Skeletal muscle satellite cell (primary cell): ENCODE measurements around the gene SUGT1. TPM values are rescaled to one million over a fixed set of nuclear protein-coding genes. Genes with fewer than 3 reads are reported as not detected.
"Not testable (repeated sequence)": the region's sequence is repeated elsewhere in the genome, so short reads cannot be mapped to it uniquely, and the experiment has no call there.

Experiments
- H3K27me3 ChIP-seq: 2 replicates; pipeline ENCODE4 v1.7.0; 2013; ENCODE audit warnings: low read length; ENCODE audit not compliant: control insufficient read depth, insufficient read depth
- H3K36me3 ChIP-seq: 2 replicates; pipeline ENCODE4 v1.7.0; 2013; ENCODE audit warnings: mild to moderate bottlenecking, control low read depth, low read length; ENCODE audit not compliant: insufficient read depth
- H3K4me1 ChIP-seq: 2 replicates; pipeline ENCODE4 v1.7.0; 2013; ENCODE audit warnings: low read length; ENCODE audit not compliant: control insufficient read depth, insufficient read depth
- H3K4me2 ChIP-seq: 2 replicates; pipeline ENCODE4 v1.7.0; 2013; ENCODE audit warnings: mild to moderate bottlenecking, low read length
- H3K4me3 ChIP-seq: 2 replicates; pipeline ENCODE4 v1.7.0; 2013; ENCODE audit warnings: low read length
- H3K9ac ChIP-seq: 2 replicates; pipeline ENCODE4 v1.7.0; 2013; ENCODE audit warnings: mild to moderate bottlenecking, low read depth, low read length, moderate library complexity
- H3K9me3 ChIP-seq: replicated peaks from 2 replicates; pipeline ENCODE4 v1.7.0; 2013; ENCODE audit warnings: mild to moderate bottlenecking, control low read depth, low read length
- total RNA-seq: library from RNA; depleted of rRNA; stranded (reverse); fragments of >200 nt; gene quantifications from 2 replicates; pipeline ENCODE4 v1.2.3, GENCODE V29; 2012; rRNA removed

The SUGT1 gene
- 36.8 and 41.7 TPM in 2 replicates for total RNA-seq

DNA sequence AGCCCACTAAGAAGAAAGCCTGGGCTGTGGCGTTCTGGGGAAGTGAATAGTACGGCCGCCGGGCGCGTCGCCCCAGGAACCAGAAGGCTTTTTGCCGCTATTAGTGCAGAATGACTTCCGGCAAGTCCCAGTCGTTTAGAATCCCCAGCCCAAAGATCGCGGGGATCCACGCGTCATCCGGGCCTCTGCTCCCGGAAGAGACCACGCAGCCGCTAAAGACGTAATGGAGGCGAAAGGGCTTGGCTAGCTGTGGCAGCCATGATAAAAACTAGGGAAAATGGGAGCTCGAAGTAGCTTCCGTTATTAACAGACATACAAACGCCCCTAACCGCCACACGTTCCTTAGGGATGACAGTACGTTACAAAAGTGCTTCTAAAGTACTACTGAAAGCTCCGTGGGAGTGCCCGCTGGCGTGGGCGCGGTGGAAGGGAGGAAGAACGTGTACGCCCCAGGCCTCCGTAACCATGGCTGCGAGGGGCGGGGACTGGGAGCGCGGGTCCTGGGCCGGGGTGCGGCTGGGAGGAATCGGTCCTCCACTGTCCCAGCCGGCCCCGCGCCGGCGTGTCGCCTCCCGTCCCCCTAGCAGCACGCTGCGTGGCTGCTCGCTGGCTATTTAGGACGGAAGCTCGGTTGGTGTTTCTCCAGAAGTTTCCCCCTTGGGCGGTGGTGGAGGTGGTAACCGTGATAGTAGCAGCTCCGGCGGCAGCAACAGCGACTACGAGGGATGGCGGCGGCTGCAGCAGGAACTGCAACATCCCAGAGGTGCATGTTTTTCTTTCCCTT, at the start of gene SUGT1:
Gene SUGT1 (plus strand): TSS at position 641 of the 784 bp plus-strand sequence. CDS start 85 bp downstream, at position 726.
- H3K9ac ChIP-seq: peak within 1 kb of the TSS; percentile 97
- peaks cover 22% of the 10 kb centered on the region for H3K4me1 ChIP-seq
- peaks cover 10% of the 10 kb centered on the region for H3K36me3 ChIP-seq
- H3K4me2 ChIP-seq: peak within 1 kb of the TSS; percentile 85
- no peaks in the 10 kb centered on the region for H3K27me3 ChIP-seq
- H3K4me3 ChIP-seq: peak within 1 kb of the TSS; percentile 77
- no peaks in the 10 kb centered on the region for H3K9me3 ChIP-seq

DNA sequence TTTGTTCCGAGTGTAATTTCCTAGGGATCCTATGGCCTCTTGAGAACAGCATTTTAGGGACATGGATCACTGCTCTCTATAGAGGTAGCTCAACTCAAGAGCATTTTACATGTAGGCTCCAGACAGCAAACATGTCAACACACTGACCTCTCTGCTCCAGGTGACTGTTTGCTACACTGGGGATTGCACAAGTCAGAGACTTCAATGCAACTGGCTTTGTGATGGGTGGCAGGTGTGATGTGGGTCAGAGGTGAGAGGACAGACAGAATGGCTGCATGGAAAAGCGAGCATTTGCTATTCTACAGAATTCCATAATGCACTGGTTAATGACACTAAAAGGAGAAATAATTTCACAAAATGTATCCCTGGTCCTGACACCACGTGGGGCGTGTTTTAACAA, 49.3 kb upstream of the SUGT1 start:
- H3K36me3 ChIP-seq, H3K9ac ChIP-seq, H3K4me2 ChIP-seq, H3K27me3 ChIP-seq, H3K4me3 ChIP-seq, H3K9me3 ChIP-seq: not testable (repeated sequence)
- H3K4me1 ChIP-seq: peaks cover 24% of the 10 kb centered on the region

DNA sequence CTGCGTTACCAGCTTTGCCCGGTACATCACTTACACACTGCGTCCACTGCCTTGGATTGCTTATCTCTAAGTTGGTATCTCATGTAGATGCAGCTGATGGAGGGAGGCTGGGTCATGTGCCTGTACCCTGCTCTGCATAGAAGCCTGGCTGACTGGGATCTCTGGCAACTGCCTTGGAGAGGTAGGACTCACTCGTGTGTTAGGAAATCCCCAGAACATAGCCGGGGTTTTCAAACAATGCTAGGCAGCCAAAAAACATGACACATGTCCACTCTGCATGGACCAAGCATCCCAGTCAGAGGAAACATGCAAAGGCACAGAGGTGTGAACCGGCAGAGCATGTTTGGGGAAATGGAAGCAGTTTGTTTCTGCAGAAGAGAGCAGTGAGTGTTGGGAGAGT, 46.5 kb upstream of the SUGT1 start:
- not testable (repeated sequence) for H3K4me2 ChIP-seq, H3K4me1 ChIP-seq, H3K9ac ChIP-seq, H3K4me3 ChIP-seq, H3K27me3 ChIP-seq, H3K9me3 ChIP-seq, H3K36me3 ChIP-seq

DNA sequence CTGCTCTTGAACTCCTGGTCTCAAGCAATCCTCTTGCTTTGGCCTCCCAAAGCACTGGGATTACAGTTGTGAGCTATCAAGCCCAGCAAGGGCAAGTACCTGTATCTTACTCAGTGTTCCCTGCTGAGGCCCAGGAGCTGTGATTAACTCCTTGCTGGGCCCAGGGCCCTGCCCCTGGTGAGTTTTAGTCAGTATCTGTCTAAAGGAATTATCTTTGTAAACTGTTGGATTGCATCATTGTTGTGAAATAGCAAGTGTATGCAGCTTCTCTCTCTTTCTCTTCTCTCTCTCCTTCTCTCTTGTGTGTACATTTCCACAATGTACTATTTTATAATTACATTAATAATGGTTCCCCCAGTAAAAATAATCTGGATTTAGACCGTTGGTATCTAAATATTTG, 45.8 kb upstream of the SUGT1 start:
- not testable (repeated sequence) for H3K4me2 ChIP-seq, H3K9me3 ChIP-seq, H3K27me3 ChIP-seq, H3K9ac ChIP-seq, H3K36me3 ChIP-seq, H3K4me1 ChIP-seq, H3K4me3 ChIP-seq

DNA sequence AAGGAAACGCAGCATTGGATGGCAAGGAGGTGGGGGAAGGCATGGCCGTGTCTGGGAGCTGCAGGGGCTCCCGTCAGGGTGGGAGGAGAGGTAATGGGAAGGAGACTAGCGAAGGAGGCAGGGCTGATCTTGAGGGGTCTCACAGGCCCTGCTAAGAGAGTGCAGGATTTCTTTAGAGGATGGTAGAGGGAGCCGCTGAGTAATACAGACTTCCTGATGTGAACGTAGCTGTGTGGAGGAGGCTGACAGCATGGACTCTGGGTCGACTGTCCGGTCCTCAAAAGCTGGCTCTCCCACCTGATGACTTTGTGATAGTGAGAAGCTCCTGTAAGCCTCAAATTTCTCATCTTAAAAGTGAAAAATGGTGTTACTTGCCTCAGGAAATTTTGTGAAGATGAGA, 44.5 kb upstream of the SUGT1 start:
- not testable (repeated sequence) for H3K9ac ChIP-seq, H3K36me3 ChIP-seq, H3K4me3 ChIP-seq, H3K27me3 ChIP-seq, H3K9me3 ChIP-seq, H3K4me2 ChIP-seq, H3K4me1 ChIP-seq

DNA sequence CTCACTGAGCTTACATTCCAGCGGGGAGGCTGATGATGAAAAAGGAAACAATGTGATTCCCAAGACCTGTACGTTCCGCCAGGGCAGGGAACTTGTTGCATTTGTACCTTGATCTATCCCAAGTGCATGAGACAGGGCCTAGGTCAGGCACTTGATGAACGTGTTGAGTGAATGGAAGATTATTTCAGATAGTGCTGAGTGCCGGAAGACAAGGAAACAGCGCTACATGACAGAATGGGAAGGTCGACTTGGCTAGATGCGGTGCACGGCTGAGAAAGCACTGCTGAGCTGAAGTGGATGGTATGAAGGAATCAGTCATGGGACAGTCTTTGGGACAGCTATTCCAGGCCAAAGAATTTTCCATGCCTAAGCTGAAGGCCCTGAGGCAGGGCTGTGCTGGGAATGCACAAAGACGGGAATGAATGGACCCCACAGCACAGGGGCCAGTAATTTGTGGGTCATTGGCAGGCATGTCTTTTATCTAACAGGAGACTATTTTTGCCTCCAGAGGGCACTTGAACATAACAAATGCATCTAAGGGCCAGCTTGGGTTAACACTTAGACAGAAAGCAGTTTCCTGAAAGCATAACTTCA, 43.5 kb upstream of the SUGT1 start:
- H3K4me1 ChIP-seq, H3K9ac ChIP-seq, H3K4me2 ChIP-seq, H3K36me3 ChIP-seq, H3K27me3 ChIP-seq, H3K9me3 ChIP-seq, H3K4me3 ChIP-seq: not testable (repeated sequence)

DNA sequence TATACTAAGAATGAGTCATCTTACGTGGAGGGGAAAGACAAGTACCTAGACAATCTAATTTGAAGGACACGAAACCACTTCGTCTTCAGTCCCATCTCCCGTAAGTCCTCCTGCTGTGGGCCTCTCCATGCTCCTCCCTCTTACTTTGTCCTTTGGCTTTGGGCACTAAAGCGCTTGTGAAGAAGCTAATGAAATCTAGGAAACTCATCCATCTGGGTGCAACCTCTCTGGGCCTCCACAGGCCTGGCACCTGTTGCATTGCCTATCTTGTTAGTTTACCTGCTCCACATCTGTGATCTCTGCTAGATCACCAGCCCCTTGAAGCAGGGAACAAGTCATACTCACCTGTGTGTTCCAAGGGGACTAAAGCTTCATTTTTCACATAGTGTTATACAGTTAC, 42.5 kb upstream of the SUGT1 start:
- H3K9ac ChIP-seq: not testable (repeated sequence)

DNA sequence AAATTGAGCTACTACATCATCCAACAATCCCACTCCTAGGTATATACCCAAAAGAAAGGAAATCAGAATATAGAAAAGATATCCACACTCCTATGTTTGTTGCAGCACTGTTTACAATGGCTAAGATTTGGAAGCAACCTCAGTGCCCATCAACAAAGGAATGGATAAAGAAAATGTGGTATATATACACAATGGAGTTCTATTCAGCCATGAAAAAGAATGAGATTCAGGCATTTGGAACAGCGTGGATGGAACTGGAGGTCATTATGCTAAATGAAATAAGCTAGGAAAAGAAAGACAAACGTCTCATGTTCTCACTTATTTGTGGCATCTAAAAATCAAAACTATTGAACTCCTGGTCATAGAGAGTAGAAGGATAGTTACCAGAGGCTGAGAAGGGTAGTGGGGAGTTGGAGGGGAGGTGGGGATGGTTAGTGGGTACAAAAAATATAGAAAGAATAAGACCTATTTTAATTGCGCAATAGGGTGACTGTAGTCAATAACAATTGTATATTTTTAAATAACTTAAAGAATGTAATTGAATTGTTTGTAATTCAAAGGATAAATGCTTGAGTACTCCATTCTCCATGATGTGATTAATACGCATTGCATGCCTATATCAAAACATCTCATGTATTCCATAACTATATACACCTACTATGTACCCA, 37.4 kb upstream of the SUGT1 start:
- Histone ChIP-seq H3K36me3 (no peaks in the 10 kb centered on the region), H3K4me2 (no peak overlapping the region), H3K4me3 (no peak overlapping the region), H3K9me3 (no peaks in the 10 kb centered on the region), H3K27me3 (no peaks in the 10 kb centered on the region), H3K9ac (no peak overlapping the region), H3K4me1 (peaks cover 10% of the 10 kb centered on the region)

More for the DNA sequence above, 42.5 kb upstream of the SUGT1 start:
- H3K4me2 ChIP-seq, H3K9me3 ChIP-seq, H3K4me1 ChIP-seq, H3K27me3 ChIP-seq, H3K4me3 ChIP-seq, H3K36me3 ChIP-seq: not testable (repeated sequence)

DNA sequence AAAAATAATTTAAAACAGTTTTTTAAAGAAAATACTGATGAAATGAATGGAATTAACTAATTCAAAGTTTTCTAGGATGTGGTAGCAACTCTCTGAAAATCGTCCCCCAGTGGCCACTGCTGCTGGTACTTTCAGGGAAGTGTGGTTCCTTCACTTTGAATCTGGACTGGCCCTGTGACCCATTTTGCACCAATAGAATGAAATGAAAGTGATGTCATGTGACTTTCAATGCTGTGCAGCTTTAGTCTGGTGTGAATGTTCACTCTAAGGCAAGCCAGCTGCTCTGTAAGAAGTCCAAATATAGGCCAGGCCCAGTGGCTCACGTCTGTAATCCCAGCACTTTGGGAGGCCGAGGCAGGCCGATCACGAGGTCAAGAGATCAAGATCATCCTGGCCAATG, 36.8 kb upstream of the SUGT1 start:
- Histone ChIP-seq H3K36me3 (no peaks in the 10 kb centered on the region), H3K4me2 (no peak overlapping the region), H3K4me1 (peaks cover 10% of the 10 kb centered on the region), H3K9me3 (no peaks in the 10 kb centered on the region), H3K4me3 (no peak overlapping the region), H3K27me3 (no peaks in the 10 kb centered on the region), H3K9ac (no peak overlapping the region)

DNA sequence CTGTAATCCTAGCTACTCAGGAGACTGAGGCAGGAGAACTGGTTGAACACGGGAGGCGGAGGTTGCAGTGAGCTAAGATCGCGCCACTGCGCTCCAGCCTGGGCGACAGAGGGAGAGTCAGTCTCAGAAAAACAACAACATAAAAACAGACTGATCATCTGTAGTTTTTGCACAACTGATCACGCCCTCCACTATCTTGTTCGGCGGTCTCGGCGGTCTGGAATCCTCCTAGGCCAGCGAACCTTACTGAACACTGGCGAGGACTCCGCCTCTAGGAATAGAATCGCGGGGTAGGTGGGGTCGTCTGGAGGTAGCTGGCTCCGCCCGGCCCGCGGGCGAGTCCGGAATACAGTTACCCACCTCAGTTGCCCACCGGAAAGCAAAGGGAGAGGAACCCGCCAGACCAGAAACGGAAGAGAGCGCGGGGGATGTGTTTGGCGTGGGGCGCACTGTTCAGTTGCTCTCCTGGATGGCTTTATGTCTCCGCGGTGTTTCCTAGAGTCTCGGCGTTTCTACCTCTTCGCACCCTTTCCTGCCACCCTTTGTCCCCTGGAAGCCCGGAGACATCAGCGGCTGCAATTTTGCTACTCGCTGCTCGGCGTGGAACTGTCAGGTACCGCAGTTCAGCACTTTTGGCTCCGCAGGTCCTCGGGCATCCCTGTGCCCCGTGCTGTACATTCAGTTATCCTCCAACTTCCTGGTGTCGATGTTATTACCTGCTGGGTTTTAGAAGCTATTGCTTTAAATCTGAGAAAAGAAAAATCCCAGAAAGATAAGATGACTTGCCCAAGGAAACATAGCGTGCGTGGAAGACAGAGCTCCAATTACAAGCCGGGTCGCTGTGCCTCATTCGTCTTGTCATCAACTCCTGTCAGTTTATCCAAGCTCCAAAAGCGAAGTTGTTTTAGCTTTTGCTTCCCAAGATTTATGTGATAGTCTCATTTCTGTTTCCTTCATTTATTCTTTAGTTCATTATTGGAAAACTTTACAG, 35.3 kb upstream of the SUGT1 start:
- H3K4me1 ChIP-seq: peaks cover 10% of the 10 kb centered on the region
- no peaks in the 10 kb centered on the region for H3K9me3 ChIP-seq
- peak overlapping the region; percentile 87 for H3K9ac ChIP-seq
- peak overlapping the region; percentile 92 for H3K4me3 ChIP-seq
- no peaks in the 10 kb centered on the region for H3K36me3 ChIP-seq
- H3K27me3 ChIP-seq: no peaks in the 10 kb centered on the region
- peak overlapping the region; percentile 82 for H3K4me2 ChIP-seq

DNA sequence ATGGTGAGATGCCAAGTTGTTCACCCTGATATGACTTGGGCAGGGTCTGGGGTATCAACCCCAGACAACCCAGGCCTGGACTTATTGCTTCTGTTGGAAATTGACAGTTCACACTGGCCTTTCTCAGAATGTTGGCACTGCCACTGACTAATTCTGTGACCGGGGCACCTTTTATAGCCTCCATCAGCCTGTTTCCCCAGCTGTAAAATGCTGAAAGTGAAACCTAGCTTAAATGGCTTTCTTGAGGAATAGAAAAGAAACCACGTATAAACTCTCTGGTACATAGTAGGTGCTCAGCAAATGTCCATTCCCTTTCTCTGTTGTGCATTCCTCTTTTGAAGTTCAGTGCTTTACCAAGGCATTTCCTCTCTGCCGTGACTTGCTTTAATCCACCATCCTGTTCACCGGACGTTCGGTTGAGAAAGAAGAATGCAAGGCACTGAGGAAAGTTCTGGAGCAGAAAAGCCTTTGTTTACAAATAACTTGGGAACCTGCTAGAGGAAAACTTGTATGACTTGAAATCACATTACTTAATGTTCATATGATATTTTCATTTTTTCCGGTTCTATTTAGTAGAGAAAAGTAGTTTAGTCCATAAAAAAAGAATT, 21.4 kb upstream of the SUGT1 start:
- not testable (repeated sequence) for H3K9ac ChIP-seq

More for the DNA sequence above, 21.4 kb upstream of the SUGT1 start:
- H3K36me3 ChIP-seq: peaks cover 23% of the 10 kb centered on the region
- not testable (repeated sequence) for H3K4me3 ChIP-seq, H3K27me3 ChIP-seq, H3K9me3 ChIP-seq, H3K4me2 ChIP-seq, H3K4me1 ChIP-seq
